GM13976 (cell line): ENCODE measurements around the gene FTCD.
"Not testable (repeated sequence)": the region's sequence is repeated elsewhere in the genome, so short reads cannot be mapped to it uniquely, and the experiment has no call there.

Experiments
- DNase-seq: peaks from one replicate; pipeline ENCODE4 v3.0.0; 2012; ENCODE audit warnings: low spot score
- in situ Hi-C: fragments of 300-500 bp; cut with MboI; formaldehyde crosslinking; loops from one replicate; pipeline ENCODE4 v1.12.0; 2022; ENCODE audit warnings: low sequenced_read_pairs, mixed read lengths, inconsistent platforms; ENCODE audit not compliant: unreplicated experiment
- TF ChIP-seq, protein P1 (sequence below): IDR thresholded peaks from 2 replicates; pipeline ENCODE4 v1.5.1; 2012; ENCODE audit warnings: borderline replicate concordance, mild to moderate bottlenecking; ENCODE audit not compliant: insufficient read depth; ENCODE audit errors: extremely low read depth, missing control alignments, control extremely low read depth

FTCD gene

DNA sequence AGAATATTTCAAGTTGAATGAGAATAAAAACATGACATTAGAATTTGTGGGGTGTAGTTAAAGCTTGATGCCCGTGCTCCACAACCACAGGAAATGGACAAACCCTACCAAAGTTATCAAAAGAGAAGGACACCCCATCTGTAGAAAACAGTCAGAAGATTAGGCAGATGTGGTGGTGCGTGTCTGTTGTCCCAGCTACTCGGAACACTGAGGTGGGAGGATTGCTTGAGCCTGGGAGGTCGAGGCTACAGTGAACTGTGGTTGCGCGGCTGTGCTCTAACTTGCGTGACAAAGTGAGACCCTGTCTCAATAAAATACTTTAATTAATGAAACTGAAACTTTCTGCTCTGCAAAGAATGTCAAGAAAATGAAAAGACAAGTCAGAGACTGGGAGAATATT, 30.3 kb upstream of the FTCD start:
- no peak for DNase-seq
- in situ Hi-C loops, result no loop called here
- TF ChIP-seq, protein P1, sequence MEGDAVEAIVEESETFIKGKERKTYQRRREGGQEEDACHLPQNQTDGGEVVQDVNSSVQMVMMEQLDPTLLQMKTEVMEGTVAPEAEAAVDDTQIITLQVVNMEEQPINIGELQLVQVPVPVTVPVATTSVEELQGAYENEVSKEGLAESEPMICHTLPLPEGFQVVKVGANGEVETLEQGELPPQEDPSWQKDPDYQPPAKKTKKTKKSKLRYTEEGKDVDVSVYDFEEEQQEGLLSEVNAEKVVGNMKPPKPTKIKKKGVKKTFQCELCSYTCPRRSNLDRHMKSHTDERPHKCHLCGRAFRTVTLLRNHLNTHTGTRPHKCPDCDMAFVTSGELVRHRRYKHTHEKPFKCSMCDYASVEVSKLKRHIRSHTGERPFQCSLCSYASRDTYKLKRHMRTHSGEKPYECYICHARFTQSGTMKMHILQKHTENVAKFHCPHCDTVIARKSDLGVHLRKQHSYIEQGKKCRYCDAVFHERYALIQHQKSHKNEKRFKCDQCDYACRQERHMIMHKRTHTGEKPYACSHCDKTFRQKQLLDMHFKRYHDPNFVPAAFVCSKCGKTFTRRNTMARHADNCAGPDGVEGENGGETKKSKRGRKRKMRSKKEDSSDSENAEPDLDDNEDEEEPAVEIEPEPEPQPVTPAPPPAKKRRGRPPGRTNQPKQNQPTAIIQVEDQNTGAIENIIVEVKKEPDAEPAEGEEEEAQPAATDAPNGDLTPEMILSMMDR, result no peak

DNA sequence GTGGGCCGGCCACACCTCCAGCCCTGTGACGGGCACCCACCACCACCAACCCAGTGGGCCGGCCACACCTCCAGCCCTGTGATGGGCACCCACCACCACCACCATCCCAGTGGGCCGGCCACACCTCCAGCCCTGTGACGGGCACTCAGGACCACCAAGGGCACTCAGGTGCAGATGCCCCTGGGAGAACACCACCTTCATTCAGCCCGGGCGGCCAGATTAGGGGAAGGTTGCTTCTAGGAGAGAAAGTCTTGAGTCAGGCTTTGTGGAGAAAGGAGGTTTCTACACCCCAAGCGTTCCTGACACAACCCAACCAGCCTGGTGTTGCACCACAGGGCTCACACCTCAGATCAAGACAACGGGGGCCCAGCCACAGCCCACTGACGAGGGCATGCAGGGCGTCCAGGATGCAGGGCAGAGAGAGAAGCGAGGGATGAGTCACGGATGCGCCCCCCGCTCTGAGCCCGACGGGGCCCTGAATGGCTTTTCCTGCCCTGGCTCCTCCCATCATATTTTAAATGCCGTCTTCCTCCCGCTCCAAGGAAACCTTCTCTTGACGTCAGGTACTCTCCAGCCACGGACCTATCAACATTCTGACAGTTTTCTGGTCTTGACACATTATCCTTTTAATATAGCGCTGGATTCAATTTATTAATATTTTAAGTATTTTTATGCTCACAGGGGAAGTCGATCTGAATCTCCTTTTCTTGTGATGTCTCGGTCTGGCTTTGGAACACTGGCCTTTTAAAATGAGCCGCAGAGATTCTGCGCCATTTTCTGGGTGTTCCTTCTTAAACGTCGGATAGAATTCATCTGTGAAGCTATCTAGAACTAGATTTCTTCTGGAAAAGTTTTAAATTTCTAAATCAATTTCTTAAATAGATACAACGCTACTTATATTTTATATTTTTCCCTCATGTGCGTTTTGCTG, 29.5 kb upstream of the FTCD start:
- peak; percentile 83 for DNase-seq
- TF ChIP-seq, protein P1, result no peak
- in situ Hi-C loops, result no loop called here

DNA sequence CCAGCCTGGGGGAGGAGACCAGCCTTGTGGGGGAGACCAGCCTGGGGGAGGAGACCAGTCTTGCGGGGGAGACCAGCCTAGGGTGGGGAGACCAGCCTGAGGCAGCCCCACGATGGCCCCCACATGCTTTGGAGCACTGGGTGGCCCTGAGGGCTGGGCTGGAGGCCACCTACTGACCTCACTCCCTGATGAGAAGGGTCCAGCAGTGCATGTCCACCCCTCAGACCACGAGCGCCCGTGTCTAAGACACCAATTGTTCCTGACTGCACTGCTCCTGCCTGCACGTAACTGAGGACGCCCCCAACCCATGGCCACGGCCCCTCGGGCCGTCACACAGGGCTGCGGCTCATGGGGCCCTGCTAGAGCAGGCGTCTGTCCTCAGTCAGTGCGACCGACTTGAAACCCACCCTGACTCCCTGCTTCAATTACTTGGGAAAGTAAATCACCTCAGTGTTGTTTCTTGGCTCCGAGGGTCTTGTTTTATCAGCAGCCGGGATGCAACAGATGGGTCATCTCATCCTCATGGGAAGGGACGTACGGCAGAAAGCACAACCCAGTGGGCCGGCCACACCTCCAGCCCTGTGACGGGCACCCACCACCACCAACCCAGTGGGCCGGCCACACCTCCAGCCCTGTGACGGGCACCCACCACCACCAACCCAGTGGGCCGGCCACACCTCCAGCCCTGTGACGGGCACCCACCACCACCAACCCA, 28.7 kb upstream of the FTCD start, which contains the start of gene SPATC1L:
TSS of gene SPATC1L (minus strand) at position 550 of the 715 bp plus-strand sequence. CDS start 1,643 bp downstream, outside the sequence.
- TF ChIP-seq, protein P1, result no peak
- in situ Hi-C loops, result no loop called here
- DNase-seq, result peak; percentile 83

DNA sequence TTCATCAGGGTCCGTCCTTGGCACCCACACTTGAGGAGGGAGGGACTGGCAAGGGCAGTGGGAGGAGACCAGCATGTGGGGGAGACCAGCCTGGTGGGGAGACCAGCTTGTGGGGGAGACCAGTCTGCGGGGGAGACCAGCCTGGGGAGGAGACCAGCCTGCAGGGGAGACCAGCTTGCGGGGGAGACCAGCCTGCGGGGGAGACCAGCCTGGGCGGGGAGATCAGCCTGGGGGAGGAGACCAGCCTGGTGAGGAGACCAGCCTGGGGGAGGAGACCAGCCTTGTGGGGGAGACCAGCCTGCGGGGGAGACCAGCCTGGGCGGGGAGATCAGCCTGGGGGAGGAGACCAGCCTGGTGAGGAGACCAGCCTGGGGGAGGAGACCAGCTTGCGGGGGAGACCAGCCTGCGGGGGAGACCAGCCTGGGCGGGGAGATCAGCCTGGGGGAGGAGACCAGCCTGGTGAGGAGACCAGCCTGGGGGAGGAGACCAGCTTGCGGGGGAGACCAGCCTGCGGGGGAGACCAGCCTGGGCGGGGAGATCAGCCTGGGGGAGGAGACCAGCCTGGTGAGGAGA, 28.0 kb upstream of the FTCD start:
- DNase-seq, in situ Hi-C loops: not testable (repeated sequence)

- in situ Hi-C loops, result no loop called here
- DNase-seq, result no peak
- TF ChIP-seq, protein P1, result no peak
Measured at GRCh38 chr21:46182548-46183336, 27.4 kb upstream of the FTCD start.

- TF ChIP-seq, protein P1, result no peak
- in situ Hi-C loops, result no loop called here
- DNase-seq, result no peak
Measured at GRCh38 chr21:46181953-46182547, 26.7 kb upstream of the FTCD start.
